Measurements from ENCODE around the gene RNF135. TPM values are rescaled to one million over a fixed set of nuclear protein-coding genes. Genes with fewer than 3 reads are reported as not detected.
"Not testable (repeated sequence)": the region's sequence is repeated elsewhere in the genome, so short reads cannot be mapped to it uniquely, and the experiment has no call there.

Gene RNF135
- total RNA-seq, 4 donors from 2014 or later = 29.0 to 35.9 (median 32.8) TPM

DNA sequence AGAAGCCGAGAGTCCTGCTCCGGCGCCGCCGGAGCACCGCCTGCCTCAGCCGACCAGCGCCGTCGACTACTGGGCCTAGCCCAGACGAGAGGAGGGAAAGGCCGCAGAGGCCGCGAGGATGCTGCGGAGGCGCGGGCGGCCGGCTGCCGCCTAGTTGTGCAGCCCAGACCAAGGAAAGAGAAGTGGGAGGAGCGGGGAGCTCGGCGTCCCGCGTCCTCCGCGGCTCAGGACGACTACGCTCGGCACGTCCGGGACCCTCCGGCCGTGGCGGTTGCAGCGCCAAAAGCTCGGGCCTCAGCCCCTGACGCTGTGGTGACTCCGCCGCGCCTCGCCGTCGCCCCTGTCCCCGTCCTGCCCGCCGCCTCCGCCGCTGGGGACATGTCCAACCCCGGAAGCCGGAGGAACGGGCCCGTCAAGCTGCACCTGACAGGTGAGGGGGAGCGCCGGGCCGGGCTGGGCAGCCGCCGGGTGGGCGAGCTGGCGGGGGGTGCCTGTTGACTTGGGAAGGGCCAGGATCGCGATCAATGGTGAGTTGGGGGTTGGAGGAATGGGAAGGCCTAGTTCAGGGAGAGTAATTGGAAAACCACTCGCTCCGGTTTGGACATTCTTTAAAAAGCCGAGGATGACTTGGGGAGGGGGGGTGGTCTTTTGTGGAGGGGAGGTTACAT lies 37.7 kb downstream of the RNF135 start:
- Histone ChIP-seq H3K36me3 (peaks cover 4% of the 10 kb centered on the region), H3K4me1 (peaks cover 14% of the 10 kb centered on the region), H3K27ac (peak overlapping the region; percentile 90), H3K9me3 (no peaks in the 10 kb centered on the region), H3K27me3 (no peaks in the 10 kb centered on the region), H3K4me3 (peak overlapping the region; percentile 84)
- 2% methylated on average over 37 of the region's 65 CpGs for WGBS
- TF ChIP-seq, protein P1, sequence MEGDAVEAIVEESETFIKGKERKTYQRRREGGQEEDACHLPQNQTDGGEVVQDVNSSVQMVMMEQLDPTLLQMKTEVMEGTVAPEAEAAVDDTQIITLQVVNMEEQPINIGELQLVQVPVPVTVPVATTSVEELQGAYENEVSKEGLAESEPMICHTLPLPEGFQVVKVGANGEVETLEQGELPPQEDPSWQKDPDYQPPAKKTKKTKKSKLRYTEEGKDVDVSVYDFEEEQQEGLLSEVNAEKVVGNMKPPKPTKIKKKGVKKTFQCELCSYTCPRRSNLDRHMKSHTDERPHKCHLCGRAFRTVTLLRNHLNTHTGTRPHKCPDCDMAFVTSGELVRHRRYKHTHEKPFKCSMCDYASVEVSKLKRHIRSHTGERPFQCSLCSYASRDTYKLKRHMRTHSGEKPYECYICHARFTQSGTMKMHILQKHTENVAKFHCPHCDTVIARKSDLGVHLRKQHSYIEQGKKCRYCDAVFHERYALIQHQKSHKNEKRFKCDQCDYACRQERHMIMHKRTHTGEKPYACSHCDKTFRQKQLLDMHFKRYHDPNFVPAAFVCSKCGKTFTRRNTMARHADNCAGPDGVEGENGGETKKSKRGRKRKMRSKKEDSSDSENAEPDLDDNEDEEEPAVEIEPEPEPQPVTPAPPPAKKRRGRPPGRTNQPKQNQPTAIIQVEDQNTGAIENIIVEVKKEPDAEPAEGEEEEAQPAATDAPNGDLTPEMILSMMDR (IDR thresholded peaks at IDR 0.05) = no peak
- no peak for TF ChIP-seq POLR2AphosphoS5 (IDR thresholded peaks at IDR 0.05)
- no peak for TF ChIP-seq POLR2A (IDR thresholded peaks at IDR 0.05)
- TF ChIP-seq EP300 (IDR thresholded peaks at IDR 0.05) = no peak
- DNase-seq (ENCODE audit: low spot score in 2 of 2) = peak; percentile 72 to 82

DNA sequence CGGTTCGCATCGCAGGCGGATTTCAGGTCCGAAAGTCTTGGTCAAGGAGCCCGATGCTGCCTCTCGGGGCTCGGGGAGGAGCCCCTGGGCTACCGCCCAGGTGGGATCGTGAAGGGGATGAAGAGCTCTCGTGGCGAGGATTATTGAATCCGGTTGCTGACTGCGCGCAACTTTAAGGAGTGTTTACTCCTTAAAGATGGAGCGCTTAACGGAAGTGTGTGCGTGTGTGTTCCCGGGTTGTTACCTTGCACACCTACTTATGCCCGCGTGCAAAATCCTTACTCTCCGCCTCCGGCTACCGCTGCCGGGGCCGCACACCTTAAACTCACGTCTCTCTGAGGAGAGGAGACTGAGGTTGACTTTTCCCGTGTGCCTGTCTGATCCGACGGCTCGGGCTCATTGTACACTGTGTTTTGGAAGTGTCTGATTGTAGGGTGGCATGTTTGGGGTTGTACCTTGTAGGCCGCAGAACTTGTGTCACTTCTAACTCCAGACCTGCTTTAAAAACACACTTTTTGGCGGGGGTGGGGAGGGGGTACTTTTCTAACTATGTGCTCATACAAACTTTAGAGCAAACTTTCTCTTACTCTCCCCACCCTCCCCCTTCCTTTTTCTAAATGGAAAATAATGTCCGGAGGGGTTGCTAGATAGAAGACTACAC lies 38.3 kb downstream of the RNF135 start:
- not testable (repeated sequence) for DNase-seq (ENCODE audit: low spot score in 2 of 2)
- H3K27ac ChIP-seq = peak overlapping the region; percentile 90
- 19% methylated on average over 17 of the region's 34 CpGs for WGBS

DNA sequence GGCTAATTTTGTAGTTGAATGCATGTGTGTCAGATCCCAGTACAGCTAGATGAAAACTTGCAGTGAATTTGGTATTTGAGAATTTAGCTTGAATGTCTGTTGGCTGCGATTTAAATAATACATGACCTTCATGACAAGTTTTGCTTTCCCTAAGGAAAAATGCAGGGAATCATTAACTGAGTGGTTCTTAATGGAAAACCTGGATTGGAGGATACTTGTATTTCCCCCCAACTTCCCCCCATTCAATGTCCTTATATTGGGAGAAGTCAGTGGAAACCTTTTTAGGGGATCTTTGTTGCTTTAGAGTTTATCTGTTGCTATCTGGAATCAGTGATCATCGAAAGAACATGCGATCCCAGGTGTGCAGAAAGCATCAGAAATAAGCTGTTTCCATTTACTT lies 39.2 kb downstream of the RNF135 start:
- peaks cover 14% of the 10 kb centered on the region for H3K4me1 ChIP-seq
- H3K27ac ChIP-seq; H3K27me3 ChIP-seq; H3K4me3 ChIP-seq; H3K9me3 ChIP-seq; DNase-seq (ENCODE audit: low spot score in 2 of 2); H3K36me3 ChIP-seq: not testable (repeated sequence)
- WGBS = 70% methylated on average over 3 of the region's 3 CpGs

More for the DNA sequence above, 38.3 kb downstream of the RNF135 start:
- not testable (repeated sequence) for H3K36me3 ChIP-seq, H3K27me3 ChIP-seq, H3K9me3 ChIP-seq
- Histone ChIP-seq H3K4me1 (peaks cover 14% of the 10 kb centered on the region), H3K4me3 (peak overlapping the region; percentile 84)

DNA sequence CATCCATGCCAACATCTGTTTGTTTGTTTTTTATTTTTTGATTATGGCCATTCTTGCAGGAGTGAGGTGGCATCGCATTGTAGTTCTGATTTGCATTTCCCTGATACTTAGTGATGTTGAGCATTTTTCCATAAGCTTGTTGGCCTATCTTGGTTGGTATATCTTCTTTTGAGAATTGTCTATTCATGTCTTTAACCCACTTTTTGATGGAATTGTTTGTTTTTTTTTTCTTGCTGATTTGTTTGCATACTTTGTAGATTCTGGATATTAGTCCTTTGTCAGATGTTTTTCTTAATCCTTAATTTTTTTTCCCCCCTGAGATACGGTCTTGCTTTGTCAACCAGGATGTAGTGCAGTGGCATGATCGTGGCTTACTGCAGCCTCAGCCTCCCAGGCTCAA lies 43.0 kb downstream of the RNF135 start:
- no peaks in the 10 kb centered on the region for H3K9me3 ChIP-seq
- H3K27me3 ChIP-seq = no peaks in the 10 kb centered on the region
- 94% methylated on average over 3 of the region's 3 CpGs for WGBS
- H3K36me3 ChIP-seq = no peaks in the 10 kb centered on the region
- no peak for DNase-seq (ENCODE audit: low spot score in 2 of 2)
- no peak overlapping the region for H3K27ac ChIP-seq
- no peak overlapping the region for H3K4me3 ChIP-seq
- no peak for TF ChIP-seq POLR2A (IDR thresholded peaks at IDR 0.05)
- no peak for TF ChIP-seq POLR2AphosphoS5 (IDR thresholded peaks at IDR 0.05)
- TF ChIP-seq, protein P1 (IDR thresholded peaks at IDR 0.05) = no peak
- no peak for TF ChIP-seq EP300 (IDR thresholded peaks at IDR 0.05)
- peaks cover 5% of the 10 kb centered on the region for H3K4me1 ChIP-seq

DNA sequence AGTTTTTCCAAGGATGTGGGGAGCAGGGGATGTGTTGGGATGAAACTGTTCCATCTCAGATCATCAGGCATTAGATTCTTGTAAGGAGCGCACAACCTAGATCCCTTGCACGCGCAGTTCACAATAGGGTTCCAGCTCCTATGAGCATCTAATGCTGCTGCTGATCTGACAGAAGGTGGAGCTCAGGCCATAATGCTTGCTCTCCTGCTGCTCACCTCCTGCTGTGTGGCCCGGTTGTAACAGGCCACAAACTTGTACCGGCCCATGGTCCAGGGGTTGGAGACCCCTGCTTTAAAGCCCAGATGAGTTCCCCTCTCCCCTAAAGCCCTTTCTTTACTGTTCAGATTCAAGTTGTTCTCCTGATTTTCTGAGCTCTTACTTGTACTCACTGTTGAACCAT lies 44.8 kb downstream of the RNF135 start:
- WGBS = 78% methylated on average over 5 of the region's 5 CpGs
- DNase-seq (ENCODE audit: low spot score in 2 of 2) = no peak
- no peak overlapping the region for H3K4me3 ChIP-seq
- H3K36me3 ChIP-seq = no peaks in the 10 kb centered on the region
- no peaks in the 10 kb centered on the region for H3K9me3 ChIP-seq
- H3K4me1 ChIP-seq = no peaks in the 10 kb centered on the region
- TF ChIP-seq, protein P1 (IDR thresholded peaks at IDR 0.05) = no peak
- TF ChIP-seq EP300 (IDR thresholded peaks at IDR 0.05) (no peak), POLR2A (IDR thresholded peaks at IDR 0.05) (no peak), POLR2AphosphoS5 (IDR thresholded peaks at IDR 0.05) (no peak)
- no peak overlapping the region for H3K27ac ChIP-seq
- H3K27me3 ChIP-seq = no peaks in the 10 kb centered on the region

DNA sequence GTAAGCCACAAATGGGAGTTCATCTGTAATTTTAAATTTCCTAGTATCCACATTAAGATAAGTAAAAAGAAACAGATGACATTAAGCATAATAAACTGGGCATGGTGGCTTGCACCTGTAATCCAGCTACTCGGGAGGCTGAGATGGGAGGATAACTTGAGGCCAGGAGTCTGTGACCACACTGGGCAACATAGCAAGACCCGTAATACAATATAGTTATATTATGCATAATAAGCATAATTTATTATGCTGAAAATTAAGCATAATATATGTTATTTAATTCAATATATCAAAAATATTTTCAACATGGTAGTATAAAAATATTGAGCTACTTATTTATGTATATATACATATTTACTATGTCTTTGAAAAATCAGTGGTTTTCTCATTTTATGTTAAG lies 48.2 kb downstream of the RNF135 start:
- no peak for DNase-seq (ENCODE audit: low spot score in 2 of 2)
- 95% methylated on average over 2 of the region's 2 CpGs for WGBS
- no peak overlapping the region for H3K27ac ChIP-seq
- H3K9me3 ChIP-seq = no peaks in the 10 kb centered on the region
- no peaks in the 10 kb centered on the region for H3K36me3 ChIP-seq
- TF ChIP-seq POLR2A (IDR thresholded peaks at IDR 0.05) = no peak
- TF ChIP-seq POLR2AphosphoS5 (IDR thresholded peaks at IDR 0.05) = no peak
- no peak for TF ChIP-seq EP300 (IDR thresholded peaks at IDR 0.05)
- TF ChIP-seq, protein P1 (IDR thresholded peaks at IDR 0.05) = no peak
- no peak overlapping the region for H3K4me3 ChIP-seq
- H3K27me3 ChIP-seq = no peaks in the 10 kb centered on the region
- H3K4me1 ChIP-seq = no peaks in the 10 kb centered on the region

DNA sequence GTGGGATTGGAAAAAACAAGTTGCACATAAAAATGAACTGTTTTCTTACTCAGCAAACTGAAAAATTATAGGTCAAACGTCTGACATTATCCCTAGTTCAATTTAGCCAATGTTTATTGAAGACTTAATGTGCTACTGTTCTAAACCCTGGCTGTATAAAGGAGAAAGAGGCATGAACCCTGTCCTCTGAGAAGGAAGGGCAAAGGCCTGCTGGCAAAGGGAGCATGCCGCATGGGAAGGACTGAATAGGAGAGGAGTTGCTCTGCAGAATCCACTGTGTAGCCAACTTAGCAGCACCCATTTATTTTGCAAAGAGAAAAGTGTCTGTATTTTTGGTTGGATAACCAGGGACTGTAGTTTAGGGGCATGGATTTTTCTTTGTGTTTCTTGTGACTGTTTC lies 52.3 kb downstream of the RNF135 start:
- H3K4me3 ChIP-seq; DNase-seq (ENCODE audit: low spot score in 2 of 2); H3K4me1 ChIP-seq; H3K27me3 ChIP-seq; H3K27ac ChIP-seq; H3K36me3 ChIP-seq; H3K9me3 ChIP-seq: not testable (repeated sequence)
- WGBS = 53% methylated on average over 2 of the region's 2 CpGs
